GM18868 (cell line): ENCODE measurements around the gene DOCK8.
"Not testable (repeated sequence)": the region's sequence is repeated elsewhere in the genome, so short reads cannot be mapped to it uniquely, and the experiment has no call there.

Experiments used
- ATAC-seq: cut with Tn5 transposase; IDR thresholded peaks from one replicate; pipeline ENCODE4 v1.9.1; 2021; ENCODE audit warnings: mild to moderate bottlenecking, moderate library complexity; ENCODE audit not compliant: unreplicated experiment

Gene DOCK8

GRCh38 chr9:405341-405740, 190.7 kb downstream of the DOCK8 start:
- no peak for ATAC-seq

GRCh38 chr9:406886-407654, 192.4 kb downstream of the DOCK8 start:
- ATAC-seq: no peak

GRCh38 chr9:409655-410054, 195.0 kb downstream of the DOCK8 start:
- ATAC-seq: not testable (repeated sequence)

GRCh38 chr9:414595-414994, 199.9 kb downstream of the DOCK8 start:
- ATAC-seq: no peak

GRCh38 chr9:419571-420171, 205.0 kb downstream of the DOCK8 start:
- ATAC-seq: no peak

GRCh38 chr9:421896-422295, 207.2 kb downstream of the DOCK8 start:
- ATAC-seq: no peak

GRCh38 chr9:426264-426663, 211.6 kb downstream of the DOCK8 start:
- ATAC-seq: no peak

- ATAC-seq: no peak
Measured at GRCh38 chr9:426976-427375, 212.3 kb downstream of the DOCK8 start.

- ATAC-seq: no peak
Measured at GRCh38 chr9:431701-432100, 217.0 kb downstream of the DOCK8 start.

- no peak for ATAC-seq
Measured at GRCh38 chr9:436482-436881, 221.8 kb downstream of the DOCK8 start.

GRCh38 chr9:437066-437465, 222.4 kb downstream of the DOCK8 start:
- no peak for ATAC-seq

GRCh38 chr9:437574-438001, 222.9 kb downstream of the DOCK8 start:
- ATAC-seq: no peak

GRCh38 chr9:438066-438465, 223.4 kb downstream of the DOCK8 start:
- no peak for ATAC-seq

- no peak for ATAC-seq
Measured at GRCh38 chr9:438961-439768, 224.5 kb downstream of the DOCK8 start.

- ATAC-seq: no peak
Measured at GRCh38 chr9:441126-441525, 226.5 kb downstream of the DOCK8 start.

GRCh38 chr9:444528-444927, 229.9 kb downstream of the DOCK8 start:
- ATAC-seq: no peak

GRCh38 chr9:445033-445432, 230.4 kb downstream of the DOCK8 start:
- no peak for ATAC-seq

- ATAC-seq: no peak
Measured at GRCh38 chr9:446074-446699, 231.5 kb downstream of the DOCK8 start.

GRCh38 chr9:447230-448025, 232.8 kb downstream of the DOCK8 start:
- no peak for ATAC-seq

- no peak for ATAC-seq
Measured at GRCh38 chr9:450057-450456, 235.4 kb downstream of the DOCK8 start.

- no peak for ATAC-seq
Measured at GRCh38 chr9:450561-450960, 235.9 kb downstream of the DOCK8 start.
